ENCODE results near the gene MCTP1.

DNA sequence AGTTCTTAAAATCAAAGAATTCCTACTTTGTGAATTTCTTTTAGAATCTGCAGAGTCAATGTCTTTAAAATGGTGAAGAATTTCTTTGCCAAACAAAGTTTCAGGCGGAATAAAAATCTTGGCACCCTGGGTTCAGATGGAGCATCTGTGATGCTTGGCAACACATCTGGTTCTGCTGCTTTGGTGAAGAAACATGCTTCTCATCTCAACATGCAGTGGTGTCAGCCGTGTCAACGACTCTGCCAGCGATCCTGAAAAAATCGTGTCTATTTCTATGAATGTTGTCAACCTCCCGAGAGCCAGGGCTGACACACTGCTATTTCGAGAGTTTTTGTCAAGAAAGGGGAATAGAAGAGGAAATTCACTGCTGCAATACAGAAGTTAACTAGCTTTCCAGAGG lies 514.9 kb downstream of the MCTP1 start:
- TF ChIP-seq GATA3 (IDR thresholded peaks at IDR 0.05; ENCODE audit: low read depth, low read length) (no peak), GATA2 (IDR thresholded peaks at IDR 0.05; ENCODE audit: low read depth, low read length) (no peak)
